Measurements from ENCODE around the gene CBR4. TPM values are rescaled to one million over a fixed set of nuclear protein-coding genes. Genes with fewer than 3 reads are reported as not detected.
"Not testable (repeated sequence)": the region's sequence is repeated elsewhere in the genome, so short reads cannot be mapped to it uniquely, and the experiment has no call there.

Gene CBR4
- 23.0 TPM for total RNA-seq

- peak; percentile 99 for DNase-seq
Measured at GRCh38 chr4:169010125-169011023, at the start of gene CBR4. TSS of gene CBR4 (minus strand) at chr4:169010255. CDS start at chr4:169010089, 166 bp downstream.

DNA sequence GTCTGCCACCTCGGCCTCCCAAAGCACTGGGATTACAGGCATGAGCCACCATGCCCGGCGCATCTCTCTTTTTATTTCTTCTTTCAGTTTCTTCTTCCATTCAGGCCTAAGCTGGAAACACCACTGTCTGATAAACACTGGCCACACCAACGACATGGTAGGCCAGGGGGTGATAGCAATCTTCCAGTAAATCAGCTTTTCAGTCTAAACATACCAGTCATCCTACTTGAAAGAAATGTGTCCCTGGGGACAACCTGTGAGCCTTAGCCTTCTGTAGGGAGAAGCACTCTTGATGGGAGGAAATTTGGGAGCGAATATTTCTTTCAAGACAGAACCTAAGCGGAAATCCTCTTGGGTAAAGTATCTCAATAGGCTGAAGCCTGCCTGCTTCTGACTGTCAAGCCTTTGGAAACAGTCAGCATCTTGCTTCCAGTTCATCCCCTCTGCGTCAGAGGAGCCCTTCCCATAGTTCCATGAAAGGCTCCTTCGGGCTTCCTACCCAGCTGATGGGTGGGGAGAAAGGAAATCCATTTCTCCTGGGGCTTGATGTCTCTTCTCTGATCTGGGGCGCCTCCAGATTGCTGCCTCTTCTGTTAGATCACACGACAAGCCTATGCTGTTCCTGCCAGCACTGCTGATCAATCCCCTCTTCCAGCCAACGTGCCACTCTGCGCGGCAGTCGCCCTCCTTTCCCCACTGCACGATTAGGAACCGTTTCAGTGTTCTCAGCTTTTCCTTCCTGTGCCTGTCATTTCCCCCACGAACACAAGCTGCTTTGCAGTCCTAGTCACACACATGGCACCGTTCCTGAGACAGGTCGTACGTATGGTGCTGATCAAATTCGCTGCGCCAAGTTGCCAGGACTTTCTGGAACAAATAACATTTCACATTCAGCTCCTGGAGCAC is 49.5 kb upstream of the CBR4 start:
- DNase-seq, result peak; percentile 62

- DNase-seq, result no peak
Measured at GRCh38 chr4:169058312-169058711, 48.3 kb upstream of the CBR4 start.

DNA sequence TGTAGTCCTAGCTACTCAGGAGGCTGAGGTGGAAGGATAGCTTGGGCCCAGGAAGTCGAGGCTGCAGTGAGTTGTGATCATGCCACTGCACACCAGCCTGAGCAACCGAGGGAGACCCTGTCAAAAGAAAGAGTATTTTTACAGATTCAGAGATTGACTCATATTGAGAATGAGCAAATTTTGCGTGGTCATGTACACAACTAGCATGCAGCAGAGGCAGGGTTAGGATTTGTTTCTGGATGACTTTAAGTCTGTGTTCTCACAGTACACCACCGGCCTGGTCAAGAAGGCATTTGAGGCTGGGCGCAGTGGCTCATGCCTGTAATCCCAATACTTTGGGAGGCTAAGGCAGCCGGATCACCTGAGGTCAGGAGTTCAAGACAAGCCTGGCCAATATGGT is 44.8 kb upstream of the CBR4 start:
- no peak for DNase-seq

DNA sequence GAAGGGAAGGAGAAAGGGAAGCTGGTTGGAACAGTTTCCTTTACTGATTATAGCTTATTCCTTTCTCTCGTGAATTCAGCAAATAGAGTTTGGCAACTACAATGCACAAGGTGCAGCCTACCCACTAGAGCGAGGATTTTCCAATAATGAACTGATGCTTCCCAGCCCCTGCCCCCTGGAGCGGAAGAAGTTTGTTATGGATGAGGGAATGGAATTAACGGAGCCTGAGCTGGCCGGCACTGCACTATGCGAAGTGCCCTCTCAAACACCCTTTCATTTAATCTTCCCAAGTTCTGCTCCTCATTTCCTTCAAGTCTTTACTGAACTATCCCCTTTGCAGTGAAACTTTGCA is 42.5 kb upstream of the CBR4 start:
- DNase-seq, result no peak

DNA sequence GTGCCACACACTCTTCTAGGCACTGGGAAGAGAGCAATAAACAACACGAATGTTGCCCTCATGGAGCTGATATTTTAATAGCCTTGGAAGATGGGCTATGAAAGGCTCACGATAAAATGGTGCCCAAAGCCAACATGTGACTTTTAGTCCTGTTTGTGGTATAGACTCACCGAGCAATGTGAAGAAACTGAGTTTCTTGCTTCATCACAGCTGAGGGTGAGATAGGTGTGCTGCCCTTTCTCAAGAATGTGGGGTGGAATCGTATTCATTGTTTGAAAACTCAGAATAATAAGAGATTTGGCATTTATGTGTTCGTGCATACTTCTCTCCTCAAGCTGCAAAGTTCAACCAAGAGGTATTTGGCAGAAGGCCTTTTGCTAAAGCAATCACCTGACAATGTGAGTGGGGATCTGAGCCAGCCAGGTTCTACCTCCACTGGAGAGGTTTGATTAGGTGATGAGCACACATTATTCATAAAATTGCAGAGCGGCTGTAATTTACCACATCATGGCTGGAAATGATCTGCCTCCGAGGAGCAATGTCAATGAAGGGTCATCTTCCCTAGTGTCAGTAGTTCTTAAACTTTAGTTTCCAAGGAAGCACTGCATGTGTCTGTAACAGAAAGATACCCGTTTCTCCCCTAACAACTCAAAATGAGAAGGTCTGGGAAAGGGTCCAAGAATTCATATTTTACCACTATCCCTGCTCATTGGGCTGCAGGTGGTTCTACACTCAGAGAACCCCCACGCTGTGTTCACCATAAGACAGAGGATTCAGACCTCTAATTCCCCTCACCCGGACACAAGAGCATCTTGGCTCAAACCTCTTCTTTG is 41.9 kb upstream of the CBR4 start:
- DNase-seq, result peak; percentile 74

- DNase-seq, result peak; percentile 86
Measured at GRCh38 chr4:169050881-169051760, 41.1 kb upstream of the CBR4 start.

DNA sequence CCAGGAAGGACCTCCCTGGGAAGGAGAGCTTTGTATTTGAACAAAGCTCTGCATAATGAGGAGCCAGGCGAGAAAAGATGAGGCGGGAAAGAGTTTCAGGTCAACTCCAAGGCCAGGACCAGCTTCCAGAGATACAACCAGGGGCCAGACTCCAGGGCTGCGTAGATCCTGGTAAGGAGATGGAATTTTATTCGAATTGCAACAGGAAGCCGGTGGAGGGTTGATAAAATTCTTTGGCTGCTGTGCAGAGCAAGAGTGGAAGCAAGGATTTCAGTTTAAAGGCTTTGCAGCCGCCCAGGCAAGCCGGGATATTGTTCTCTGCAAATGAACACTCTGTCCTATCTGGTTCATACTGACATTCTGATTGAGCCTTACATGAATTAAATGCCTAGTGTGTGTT is 40.2 kb upstream of the CBR4 start:
- no peak for DNase-seq

GRCh38 chr4:169048868-169049414 is 38.9 kb upstream of the CBR4 start:
- DNase-seq, result no peak

- DNase-seq, result peak; percentile 37
Measured at GRCh38 chr4:169047956-169048355, 37.9 kb upstream of the CBR4 start.

GRCh38 chr4:169045862-169046584 is 36.0 kb upstream of the CBR4 start:
- no peak for DNase-seq

- DNase-seq, result no peak
Measured at GRCh38 chr4:169044714-169045447, 34.8 kb upstream of the CBR4 start.

DNA sequence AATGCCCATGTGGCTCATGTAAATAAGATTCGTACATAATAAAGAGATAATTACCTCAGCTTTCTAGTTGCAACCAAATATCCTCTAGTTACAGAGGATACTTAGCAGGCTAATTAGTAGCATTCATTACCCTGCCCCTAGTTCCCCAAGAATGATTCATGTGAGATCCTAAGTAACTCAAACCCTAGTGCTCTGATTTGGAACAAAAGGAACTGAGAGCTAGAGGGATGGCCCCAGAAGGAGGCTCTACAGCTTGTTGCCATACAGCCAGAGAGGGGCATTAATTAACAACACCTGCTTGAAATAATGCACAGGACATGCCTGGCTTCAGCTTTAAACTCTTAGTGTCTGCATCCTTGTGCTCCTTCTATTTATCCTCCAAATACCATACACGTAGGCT is 32.6 kb upstream of the CBR4 start:
- no peak for DNase-seq

- no peak for DNase-seq
Measured at GRCh38 chr4:169040559-169041261, 30.7 kb upstream of the CBR4 start.

GRCh38 chr4:169039251-169039954 is 29.3 kb upstream of the CBR4 start:
- no peak for DNase-seq

DNA sequence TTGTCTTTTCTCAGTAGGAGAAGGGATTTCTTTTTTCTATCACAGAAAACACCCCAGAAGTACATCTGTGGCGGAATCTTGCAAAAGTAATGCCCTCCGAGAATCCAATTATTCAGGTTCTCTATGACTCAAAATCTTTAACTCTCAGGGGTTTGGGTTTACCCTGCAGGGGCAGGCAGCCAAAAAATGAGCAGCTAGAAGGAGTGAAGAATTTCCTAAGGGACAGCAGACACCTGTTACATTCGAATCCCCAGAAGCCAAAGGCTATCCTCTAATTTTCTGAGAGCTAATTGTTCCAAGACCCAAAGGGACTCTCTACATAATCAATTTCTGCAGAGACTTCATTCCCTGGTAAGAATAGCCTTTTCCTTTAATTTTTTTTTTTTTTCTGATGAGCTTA is 27.5 kb upstream of the CBR4 start:
- no peak for DNase-seq

DNA sequence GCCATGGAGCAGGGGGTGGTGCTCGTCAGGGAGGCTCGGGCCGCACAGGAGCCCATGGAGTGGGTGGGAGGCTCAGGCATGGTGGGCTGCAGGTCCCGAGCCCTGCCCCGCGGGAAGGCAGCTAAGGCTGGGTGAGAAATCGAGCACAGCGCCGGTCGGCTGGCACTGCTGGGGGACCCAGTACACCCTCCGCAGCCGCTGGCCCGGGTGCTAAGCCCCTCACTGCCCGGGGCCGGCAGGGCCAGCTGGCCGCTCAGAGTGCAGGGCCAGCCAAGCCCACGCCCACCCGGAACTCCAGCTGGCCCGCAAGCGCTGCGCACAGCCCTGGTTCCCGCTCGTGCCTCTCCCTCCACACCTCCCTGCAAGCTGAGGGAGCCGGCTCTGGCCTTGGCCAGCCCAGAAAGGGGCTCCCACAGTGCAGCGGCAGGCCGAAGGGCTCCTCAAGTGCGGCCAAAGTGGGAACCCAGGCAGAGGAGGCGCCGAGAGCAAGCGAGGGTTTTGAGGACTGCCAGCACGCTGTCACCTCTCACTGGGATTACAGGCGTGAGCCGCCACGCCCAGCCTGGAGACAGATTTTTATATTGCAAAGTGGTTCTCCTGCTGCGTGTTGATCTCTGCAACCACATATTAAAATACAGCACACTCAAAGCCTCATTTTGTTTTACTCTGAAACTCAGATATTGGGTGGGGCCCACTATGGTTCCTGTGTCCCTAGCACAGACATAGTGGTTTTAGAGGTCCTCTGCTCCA is 26.0 kb upstream of the CBR4 start:
- not testable (repeated sequence) for DNase-seq
